KMS-11 (cell line): ENCODE measurements around the gene ESF1.

Experiments used
- H2AFZ ChIP-seq: fragments of 200-600 bp; sonication (generic); 2 replicates; pipeline ENCODE4 v1.6.1; 2016; ENCODE audit warnings: antibody characterized with exemption, mixed run types, low read depth
- H3K27ac ChIP-seq: fragments of 200-600 bp; sonication (generic); 2 replicates; pipeline ENCODE4 v1.6.1; 2016; ENCODE audit warnings: mild to moderate bottlenecking, mixed run types
- H3K27me3 ChIP-seq: fragments of 200-600 bp; sonication (generic); 2 replicates; pipeline ENCODE4 v1.6.1; 2017; ENCODE audit warnings: mild to moderate bottlenecking, low read depth, mixed run types, moderate library complexity; ENCODE audit not compliant: insufficient read depth
- H3K36me3 ChIP-seq: fragments of 200-600 bp; sonication (generic); 2 replicates; pipeline ENCODE4 v1.6.1; 2017; ENCODE audit warnings: mild to moderate bottlenecking, mixed run types; ENCODE audit not compliant: insufficient read depth
- H3K4me1 ChIP-seq: fragments of 200-600 bp; sonication (generic); 2 replicates; pipeline ENCODE4 v1.6.1; 2016; ENCODE audit warnings: mild to moderate bottlenecking, low read depth, mixed run types; ENCODE audit not compliant: poor library complexity, severe bottlenecking
- H3K4me2 ChIP-seq: fragments of 200-600 bp; sonication (generic); 2 replicates; pipeline ENCODE4 v1.7.0; 2016; ENCODE audit warnings: mild to moderate bottlenecking, mixed run types
- H3K4me3 ChIP-seq: fragments of 200-600 bp; sonication (generic); IDR thresholded peaks from 2 replicates; pipeline ENCODE4 v1.6.1; 2017; ENCODE audit warnings: low read depth, low read length, mixed read lengths; ENCODE audit not compliant: insufficient read depth
- H3K79me2 ChIP-seq: fragments of 200-600 bp; sonication (generic); 2 replicates; pipeline ENCODE4 v1.6.1; 2016; ENCODE audit warnings: low read depth, mixed run types; ENCODE audit not compliant: insufficient read depth
- H3K9ac ChIP-seq: fragments of 200-600 bp; sonication (generic); 2 replicates; pipeline ENCODE4 v1.6.1; 2016; ENCODE audit warnings: mild to moderate bottlenecking, mixed run types
- H4K20me1 ChIP-seq: fragments of 200-600 bp; sonication (generic); 2 replicates; pipeline ENCODE4 v1.6.1; 2016; ENCODE audit warnings: mild to moderate bottlenecking, mixed run types; ENCODE audit not compliant: insufficient read depth
- TF ChIP-seq, protein P1 (sequence below): fragments of 200-600 bp; sonication (generic); conservative IDR thresholded peaks from 2 replicates; pipeline ENCODE4 v1.6.1; 2017; ENCODE audit warnings: low read depth, mild to moderate bottlenecking, antibody characterized with exemption, low read length, moderate library complexity, mixed read lengths

ESF1 gene

DNA sequence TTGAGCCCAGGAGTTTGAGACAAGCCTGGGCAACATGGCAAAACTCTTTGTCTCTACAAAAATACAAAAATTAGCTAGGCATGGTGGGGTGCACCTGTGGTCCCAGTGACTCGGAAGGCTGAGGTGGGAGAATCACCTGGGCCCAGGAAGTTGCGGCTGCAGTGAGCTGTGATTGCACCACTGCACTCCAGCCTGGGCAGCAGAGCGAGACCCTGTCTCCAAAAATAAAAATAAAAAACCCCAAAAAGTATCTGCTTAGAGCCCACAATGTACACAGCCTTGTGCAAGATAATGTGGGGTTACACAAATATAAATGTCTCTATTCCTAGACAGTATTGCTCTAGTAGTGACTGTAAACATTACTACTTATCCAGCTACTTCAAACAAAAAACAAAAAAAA lies 5.9 kb downstream of the ESF1 start:
- Histone ChIP-seq H3K79me2 (peaks cover 6% of the 10 kb centered on the region), H3K4me3 (no peak overlapping the region), H3K4me2 (no peak overlapping the region), H3K9ac (no peak overlapping the region), H3K36me3 (no peaks in the 10 kb centered on the region), H3K27me3 (no peaks in the 10 kb centered on the region), H4K20me1 (no peaks in the 10 kb centered on the region; the same call in 1 of the 2 replicates), H3K4me1 (peaks cover 7% of the 10 kb centered on the region), H2AFZ (no peak overlapping the region), H3K27ac (no peak overlapping the region)
- TF ChIP-seq, protein P1, sequence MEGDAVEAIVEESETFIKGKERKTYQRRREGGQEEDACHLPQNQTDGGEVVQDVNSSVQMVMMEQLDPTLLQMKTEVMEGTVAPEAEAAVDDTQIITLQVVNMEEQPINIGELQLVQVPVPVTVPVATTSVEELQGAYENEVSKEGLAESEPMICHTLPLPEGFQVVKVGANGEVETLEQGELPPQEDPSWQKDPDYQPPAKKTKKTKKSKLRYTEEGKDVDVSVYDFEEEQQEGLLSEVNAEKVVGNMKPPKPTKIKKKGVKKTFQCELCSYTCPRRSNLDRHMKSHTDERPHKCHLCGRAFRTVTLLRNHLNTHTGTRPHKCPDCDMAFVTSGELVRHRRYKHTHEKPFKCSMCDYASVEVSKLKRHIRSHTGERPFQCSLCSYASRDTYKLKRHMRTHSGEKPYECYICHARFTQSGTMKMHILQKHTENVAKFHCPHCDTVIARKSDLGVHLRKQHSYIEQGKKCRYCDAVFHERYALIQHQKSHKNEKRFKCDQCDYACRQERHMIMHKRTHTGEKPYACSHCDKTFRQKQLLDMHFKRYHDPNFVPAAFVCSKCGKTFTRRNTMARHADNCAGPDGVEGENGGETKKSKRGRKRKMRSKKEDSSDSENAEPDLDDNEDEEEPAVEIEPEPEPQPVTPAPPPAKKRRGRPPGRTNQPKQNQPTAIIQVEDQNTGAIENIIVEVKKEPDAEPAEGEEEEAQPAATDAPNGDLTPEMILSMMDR, result no peak

DNA sequence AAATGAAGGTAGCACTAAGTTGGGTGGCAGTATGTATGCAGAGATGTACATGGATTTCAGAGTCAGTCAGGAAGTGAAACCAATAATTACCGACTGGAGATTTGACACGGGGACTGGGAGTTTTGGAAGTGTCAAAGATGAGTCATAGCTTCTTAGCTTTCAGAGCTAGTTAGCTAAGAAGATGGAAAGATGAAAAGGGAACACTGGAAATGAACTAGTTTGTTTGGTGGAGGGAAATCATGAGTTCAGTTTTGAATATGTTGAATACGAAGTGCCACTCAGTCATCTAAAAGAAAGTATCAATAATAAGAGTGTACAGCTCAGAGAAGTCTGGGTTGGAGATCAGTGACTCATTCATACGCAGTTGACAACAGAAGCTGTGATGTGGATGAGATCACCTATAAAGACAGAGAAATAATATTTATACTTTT lies 7.5 kb downstream of the ESF1 start:
- Histone ChIP-seq H3K79me2 (no peaks in the 10 kb centered on the region), H3K4me1 (no peaks in the 10 kb centered on the region), H3K36me3 (no peaks in the 10 kb centered on the region), H3K4me2 (no peak overlapping the region), H3K4me3 (no peak overlapping the region), H3K27ac (no peak overlapping the region), H3K27me3 (no peaks in the 10 kb centered on the region), H2AFZ (no peak overlapping the region), H4K20me1 (no peaks in the 10 kb centered on the region; the same call in 1 of the 2 replicates), H3K9ac (no peak overlapping the region)
- TF ChIP-seq, protein P1, result no peak

DNA sequence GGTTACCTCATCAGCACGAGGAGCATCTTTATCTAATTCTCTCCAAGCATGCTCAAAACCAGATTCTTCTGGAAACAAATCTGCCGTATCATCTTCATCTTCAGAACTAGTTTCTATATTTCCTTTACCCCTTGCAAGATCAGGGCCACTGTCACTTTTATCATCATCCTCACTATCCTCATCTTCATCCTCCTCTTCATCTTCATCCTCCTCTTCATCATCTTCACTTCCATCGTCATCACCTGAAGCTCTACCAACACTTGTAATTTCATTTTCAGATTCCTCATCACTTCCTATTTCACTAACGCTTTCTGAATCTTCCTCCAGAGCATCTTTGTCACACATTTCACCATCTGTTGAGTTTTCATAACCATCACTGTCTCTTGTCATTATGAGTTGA lies 8.9 kb downstream of the ESF1 start:
- Histone ChIP-seq H3K4me3 (no peak overlapping the region), H3K9ac (no peak overlapping the region), H3K27me3 (no peaks in the 10 kb centered on the region), H3K27ac (no peak overlapping the region), H3K79me2 (no peaks in the 10 kb centered on the region), H3K36me3 (peaks cover 3% of the 10 kb centered on the region; the same call in 1 of the 2 replicates), H3K4me2 (no peak overlapping the region), H4K20me1 (no peaks in the 10 kb centered on the region; the same call in 1 of the 2 replicates), H3K4me1 (no peaks in the 10 kb centered on the region), H2AFZ (no peak overlapping the region)
- TF ChIP-seq, protein P1, result no peak

DNA sequence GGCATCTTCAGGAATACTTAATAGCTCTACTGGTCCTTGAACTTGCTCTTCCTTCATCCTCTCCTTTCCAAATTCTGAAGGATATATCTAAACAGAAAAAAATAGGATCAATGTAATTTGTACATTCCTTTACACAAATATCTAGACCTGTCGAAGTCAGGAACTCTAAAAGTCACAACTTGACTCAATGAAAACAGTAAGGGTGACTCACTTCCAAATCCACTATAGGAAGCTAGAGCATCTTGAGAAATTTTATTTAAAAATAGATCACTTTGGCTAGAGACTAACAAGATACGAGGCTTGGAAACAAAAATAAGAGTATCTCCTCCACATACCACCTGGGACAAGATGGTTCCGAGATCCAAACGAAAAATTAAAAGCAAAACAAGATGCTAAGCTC lies 12.2 kb downstream of the ESF1 start:
- no peak overlapping the region for H3K4me2 ChIP-seq
- no peak overlapping the region for H2AFZ ChIP-seq
- H3K27me3 ChIP-seq, result no peaks in the 10 kb centered on the region
- H4K20me1 ChIP-seq, result no peaks in the 10 kb centered on the region; the same call in 1 of the 2 replicates
- no peaks in the 10 kb centered on the region for H3K79me2 ChIP-seq
- no peak overlapping the region for H3K9ac ChIP-seq
- H3K4me3 ChIP-seq, result no peak overlapping the region
- H3K4me1 ChIP-seq, result no peaks in the 10 kb centered on the region
- peaks cover 5% of the 10 kb centered on the region; the same call in 1 of the 2 replicates for H3K36me3 ChIP-seq
- TF ChIP-seq, protein P1, result no peak
- H3K27ac ChIP-seq, result no peak overlapping the region
